Keratinocyte (primary cell): Measurements from ENCODE around the gene TTLL4. TPM values are rescaled to one million over a fixed set of nuclear protein-coding genes. Genes with fewer than 3 reads are reported as not detected.

Experiments used
- DNase-seq: peaks from one replicate; pipeline ENCODE4 v3.0.0-alpha.2; 2011; ENCODE audit warnings: low read depth, missing footprints, low spot score
- FAIRE-seq: peaks from 2 replicates; lab custom pipeline; 2011; peaks lifted over from hg19 to GRCh38; lab: Jason Lieb, UNC
- H2AFZ ChIP-seq: 2 replicates; pipeline ENCODE4 v1.6.0; 2012; ENCODE audit warnings: low read length, control low read depth, inconsistent platforms; ENCODE audit not compliant: control insufficient read depth
- H3K27ac ChIP-seq: 2 replicates; pipeline ENCODE4 v1.5.1; 2011; ENCODE audit warnings: low read length; ENCODE audit not compliant: control insufficient read depth, insufficient read depth
- H3K27me3 ChIP-seq: 3 replicates; pipeline ENCODE4 v1.6.0; 2011; ENCODE audit warnings: low read length; ENCODE audit not compliant: control insufficient read depth, insufficient read depth; ENCODE audit errors: extremely low read depth
- H3K36me3 ChIP-seq, 2 experiments: 2 replicates in 1 of 2; 3 replicates in 1 of 2; pipeline ENCODE4 v1.5.1; 2011; ENCODE audit warnings: low read length in 2 of 2, mild to moderate bottlenecking in 1 of 2; ENCODE audit not compliant: control insufficient read depth in 2 of 2, insufficient read depth in 2 of 2; ENCODE audit errors: extremely low read depth in 1 of 2
- H3K4me1 ChIP-seq: 3 replicates; pipeline ENCODE4 v1.5.1; 2011; ENCODE audit warnings: low read length; ENCODE audit not compliant: control insufficient read depth, insufficient read depth; ENCODE audit errors: extremely low read depth
- H3K4me2 ChIP-seq: 3 replicates; pipeline ENCODE4 v1.6.0; 2011; ENCODE audit warnings: low read depth, low read length; ENCODE audit not compliant: control insufficient read depth, insufficient read depth; ENCODE audit errors: extremely low read depth
- H3K4me3 ChIP-seq, 3 experiments: fragments of 200-600 bp in 1 of 3; sonication (generic) in 1 of 3; 2 replicates in 2 of 3; 3 replicates in 1 of 3; pipeline ENCODE4 v1.5.1; 2011 to 2016; ENCODE audit warnings: low read length in 3 of 3, mild to moderate bottlenecking in 3 of 3, control low read depth in 2 of 3, inconsistent platforms in 1 of 3, low read depth in 1 of 3, mixed read lengths in 1 of 3, mixed run types in 1 of 3, moderate library complexity in 1 of 3; ENCODE audit not compliant: control insufficient read depth in 2 of 3, insufficient read depth in 2 of 3; ENCODE audit errors: extremely low read depth in 1 of 3
- H3K79me2 ChIP-seq: 2 replicates; pipeline ENCODE4 v1.6.0; 2012; ENCODE audit warnings: low read length; ENCODE audit not compliant: control insufficient read depth, insufficient read depth
- H3K9ac ChIP-seq: 3 replicates; pipeline ENCODE4 v1.6.0; 2011; ENCODE audit warnings: low read length; ENCODE audit not compliant: control insufficient read depth, insufficient read depth; ENCODE audit errors: extremely low read depth
- H3K9me1 ChIP-seq: 3 replicates; pipeline ENCODE4 v1.6.0; 2011; ENCODE audit warnings: low read length; ENCODE audit not compliant: control insufficient read depth, insufficient read depth; ENCODE audit errors: extremely low read depth
- H3K9me3 ChIP-seq: 2 replicates; pipeline ENCODE4 v1.5.1; 2012; ENCODE audit warnings: low read depth, low read length; ENCODE audit not compliant: control insufficient read depth
- H4K20me1 ChIP-seq: 3 replicates; pipeline ENCODE4 v1.6.0; 2011; ENCODE audit warnings: low read length; ENCODE audit not compliant: control insufficient read depth, insufficient read depth; ENCODE audit errors: extremely low read depth
- EZH2 ChIP-seq: IDR thresholded peaks from one replicate; pipeline ENCODE4 v1.6.1; 2012; ENCODE audit warnings: inconsistent platforms, mild to moderate bottlenecking, low read length, moderate library complexity
- dilution Hi-C: fragments of 300-500 bp; cut with MboI; formaldehyde crosslinking; loops from one replicate; pipeline ENCODE4 v1.7.0; 2020; ENCODE audit warnings: low sequenced_read_pairs; ENCODE audit not compliant: extremely low pct_ligation_motif_present
- polyA plus RNA-seq, 5 experiments: library from polyadenylated mRNA; depleted of rRNA in 3 of 5; stranded (reverse) in 3 of 5; stranded (forward) in 1 of 5; unstranded in 1 of 5; fragments of >200 nt; gene quantifications; 1 replicate in 1 of 5; 2 replicates in 3 of 5; 3 replicates in 1 of 5; pipeline versions ENCODE4 v1.2.1 to v1.2.3, GENCODE V29; 2011 to 2012; ENCODE audit warnings: missing spikeins in 2 of 5, low read depth in 1 of 5, low replicate concordance in 1 of 5
- TF ChIP-seq, protein P1 (sequence below), 3 experiments: IDR thresholded peaks in 1 of 3; conservative IDR thresholded peaks in 1 of 3; optimal IDR thresholded peaks in 1 of 3; 2 replicates in 2 of 3; 3 replicates in 1 of 3; pipeline versions ENCODE3 to v1.5.1; 2011; ENCODE audit warnings: low read length in 3 of 3, mild to moderate bottlenecking in 3 of 3, moderate library complexity in 2 of 3, control low read depth in 1 of 3, inconsistent platforms in 1 of 3; ENCODE audit not compliant: insufficient read depth in 2 of 3; ENCODE audit errors: extremely low read depth in 1 of 3

Gene TTLL4
- polyA plus RNA-seq, 1 donor (not counting 4 experiments of a cell fraction or from before 2014, with no cell fraction given), result 20.1 TPM

DNA sequence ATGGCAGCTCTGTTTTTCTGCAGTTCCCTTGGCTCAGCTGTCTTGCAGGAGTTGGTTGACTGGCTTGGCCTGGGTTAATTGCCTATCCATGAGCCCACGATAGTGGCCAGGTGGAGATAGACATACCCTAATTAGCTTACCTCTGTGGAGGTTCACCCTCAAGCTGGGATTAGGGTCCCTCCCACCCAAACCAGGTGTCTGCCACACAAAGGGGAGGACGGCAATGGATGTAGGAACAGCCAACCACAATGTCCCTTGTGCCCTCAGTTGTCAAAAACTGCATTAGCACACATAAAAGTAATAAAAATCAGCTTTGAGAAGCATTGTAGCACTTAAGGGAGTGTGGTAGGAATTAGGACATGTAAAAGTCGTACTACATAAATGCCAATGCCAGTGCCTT lies 75.5 kb downstream of the TTLL4 start:
- FAIRE-seq, result no peak
- dilution Hi-C loops, result no loop called here
- no peak for DNase-seq

DNA sequence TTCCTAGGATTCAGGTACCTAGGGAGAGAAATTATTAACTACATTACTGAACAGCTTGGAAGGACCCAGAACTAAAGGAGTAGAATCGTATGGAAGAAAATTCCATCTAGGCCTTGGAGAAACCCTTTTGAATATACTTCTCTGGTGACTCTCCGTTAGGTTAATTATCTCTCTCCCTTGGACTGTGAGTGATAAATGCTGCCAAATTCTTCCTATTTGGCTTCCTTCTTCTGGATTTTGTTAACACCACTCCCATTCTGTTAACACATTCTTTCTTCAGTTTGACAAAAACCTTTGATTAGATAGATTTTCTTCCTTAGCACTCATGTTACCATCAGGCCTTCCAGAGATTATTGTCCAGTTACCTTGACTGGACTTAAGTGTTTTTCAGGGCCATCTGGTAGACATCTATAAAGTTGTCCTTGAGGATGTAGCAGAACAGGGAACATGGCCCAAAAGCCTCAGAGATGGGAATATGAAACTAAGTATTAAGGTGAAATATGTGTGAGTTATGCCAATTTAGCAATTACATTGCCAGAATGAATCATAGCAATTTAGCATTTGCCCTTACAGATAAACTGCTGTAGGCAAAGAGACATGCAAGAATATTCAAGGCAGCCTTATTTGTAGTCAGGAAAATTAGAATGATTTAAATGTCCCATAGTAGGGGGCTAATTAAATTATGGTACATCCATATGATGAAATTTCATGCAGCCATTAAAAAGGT lies 78.1 kb downstream of the TTLL4 start:
- dilution Hi-C loops, result no loop called here
- Histone ChIP-seq H3K9me3 (no peaks in the 10 kb centered on the region), H2AFZ (no peak overlapping the region), H3K4me2 (no peak overlapping the region), H3K9me1 (no peaks in the 10 kb centered on the region), H3K27me3 (no peaks in the 10 kb centered on the region), H3K4me3 (no peak overlapping the region), H3K27ac (no peak overlapping the region), H3K36me3 (no peaks in the 10 kb centered on the region), H3K9ac (no peak overlapping the region), H3K4me1 (peaks cover 2% of the 10 kb centered on the region), H3K79me2 (no peaks in the 10 kb centered on the region), H4K20me1 (no peaks in the 10 kb centered on the region)
- DNase-seq, result no peak
- no peak for FAIRE-seq
- TF ChIP-seq, protein P1, sequence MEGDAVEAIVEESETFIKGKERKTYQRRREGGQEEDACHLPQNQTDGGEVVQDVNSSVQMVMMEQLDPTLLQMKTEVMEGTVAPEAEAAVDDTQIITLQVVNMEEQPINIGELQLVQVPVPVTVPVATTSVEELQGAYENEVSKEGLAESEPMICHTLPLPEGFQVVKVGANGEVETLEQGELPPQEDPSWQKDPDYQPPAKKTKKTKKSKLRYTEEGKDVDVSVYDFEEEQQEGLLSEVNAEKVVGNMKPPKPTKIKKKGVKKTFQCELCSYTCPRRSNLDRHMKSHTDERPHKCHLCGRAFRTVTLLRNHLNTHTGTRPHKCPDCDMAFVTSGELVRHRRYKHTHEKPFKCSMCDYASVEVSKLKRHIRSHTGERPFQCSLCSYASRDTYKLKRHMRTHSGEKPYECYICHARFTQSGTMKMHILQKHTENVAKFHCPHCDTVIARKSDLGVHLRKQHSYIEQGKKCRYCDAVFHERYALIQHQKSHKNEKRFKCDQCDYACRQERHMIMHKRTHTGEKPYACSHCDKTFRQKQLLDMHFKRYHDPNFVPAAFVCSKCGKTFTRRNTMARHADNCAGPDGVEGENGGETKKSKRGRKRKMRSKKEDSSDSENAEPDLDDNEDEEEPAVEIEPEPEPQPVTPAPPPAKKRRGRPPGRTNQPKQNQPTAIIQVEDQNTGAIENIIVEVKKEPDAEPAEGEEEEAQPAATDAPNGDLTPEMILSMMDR (optimal IDR thresholded peaks at IDR 0.05 in 1 of 3, IDR thresholded peaks at IDR 0.05 in 1 of 3, conservative IDR thresholded peaks at IDR 0.05 in 1 of 3; ENCODE audit: extremely low read depth in 1 of 3, insufficient read depth in 2 of 3, low read length in 3 of 3), result no peak
- TF ChIP-seq EZH2, result no peak

More for the DNA sequence above, 75.5 kb downstream of the TTLL4 start:
- H2AFZ ChIP-seq, result no peak overlapping the region
- no peaks in the 10 kb centered on the region for H3K79me2 ChIP-seq
- no peak overlapping the region for H3K4me2 ChIP-seq
- no peak overlapping the region for H3K27ac ChIP-seq
- no peak overlapping the region for H3K4me3 ChIP-seq
- H3K9me3 ChIP-seq, result no peaks in the 10 kb centered on the region
- no peaks in the 10 kb centered on the region for H4K20me1 ChIP-seq
- H3K27me3 ChIP-seq, result peaks cover 7% of the 10 kb centered on the region
- no peaks in the 10 kb centered on the region for H3K9me1 ChIP-seq
- peaks cover 2% of the 10 kb centered on the region for H3K4me1 ChIP-seq
- no peaks in the 10 kb centered on the region for H3K36me3 ChIP-seq
- no peak overlapping the region for H3K9ac ChIP-seq
- TF ChIP-seq, protein P1 (optimal IDR thresholded peaks at IDR 0.05 in 1 of 3, IDR thresholded peaks at IDR 0.05 in 1 of 3, conservative IDR thresholded peaks at IDR 0.05 in 1 of 3; ENCODE audit: extremely low read depth in 1 of 3, insufficient read depth in 2 of 3, low read length in 3 of 3), result no peak
- TF ChIP-seq EZH2, result no peak
